DND-41 (cell line): ENCODE data around the gene PCGF3.

Experiments
- ATAC-seq: fragments of 200-7000 bp; cut with Tn5 transposase; 3 replicates; pipeline ENCODE4 v1.9.1; 2021; ENCODE audit warnings: low read depth; ENCODE audit not compliant: insufficient read depth
- DNase-seq: peaks from one replicate; pipeline ENCODE4 v3.0.0-alpha.2; 2020
- H2AFZ ChIP-seq: 2 replicates; pipeline ENCODE4 v1.6.0; 2012; ENCODE audit warnings: low read depth, low read length
- H3K27ac ChIP-seq: 2 replicates; pipeline ENCODE4 v1.5.1; 2012; ENCODE audit warnings: low read length, inconsistent platforms
- H3K27me3 ChIP-seq: fragments of 200-600 bp; sonication (generic); 2 replicates; pipeline ENCODE4 v1.6.0; 2012; ENCODE audit warnings: low read length, mild to moderate bottlenecking, inconsistent platforms; ENCODE audit not compliant: insufficient read depth, poor library complexity
- H3K36me3 ChIP-seq: 2 replicates; pipeline ENCODE4 v1.5.1; 2012; ENCODE audit warnings: low read length, inconsistent platforms; ENCODE audit not compliant: insufficient read depth
- H3K4me1 ChIP-seq: 2 replicates; pipeline ENCODE4 v1.5.1; 2012; ENCODE audit warnings: mild to moderate bottlenecking, low read length; ENCODE audit not compliant: insufficient read depth
- H3K4me2 ChIP-seq: 2 replicates; pipeline ENCODE4 v1.6.0; 2012; ENCODE audit warnings: mild to moderate bottlenecking, moderate library complexity, low read length, inconsistent platforms; ENCODE audit not compliant: insufficient read depth
- H3K4me3 ChIP-seq, 2 experiments: fragments of 200-600 bp in 1 of 2; shearing (Covaris generic) in 1 of 2; 2 replicates each; pipeline ENCODE4 v1.5.1; 2012 to 2016; ENCODE audit warnings: inconsistent platforms in 2 of 2, low read length in 2 of 2, mild to moderate bottlenecking in 2 of 2, low read depth in 1 of 2, moderate library complexity in 1 of 2
- H3K79me2 ChIP-seq: 2 replicates; pipeline ENCODE4 v1.6.0; 2012; ENCODE audit warnings: low read length, inconsistent platforms; ENCODE audit not compliant: insufficient read depth
- H3K9ac ChIP-seq: 2 replicates; pipeline ENCODE4 v1.6.0; 2012; ENCODE audit warnings: low read depth, mild to moderate bottlenecking, inconsistent platforms, low read length, moderate library complexity
- H3K9me3 ChIP-seq: 2 replicates; pipeline ENCODE4 v1.5.1; 2012; ENCODE audit warnings: low read length, moderate library complexity, mild to moderate bottlenecking, inconsistent platforms; ENCODE audit not compliant: insufficient read depth, severe bottlenecking
- H4K20me1 ChIP-seq: 2 replicates; pipeline ENCODE4 v1.6.0; 2012; ENCODE audit warnings: low read length; ENCODE audit not compliant: insufficient read depth
- EZH2 ChIP-seq: IDR thresholded peaks from 3 replicates; pipeline ENCODE4 v1.6.1; 2012; ENCODE audit warnings: borderline replicate concordance, low read depth, mild to moderate bottlenecking, moderate library complexity, low read length, inconsistent platforms; ENCODE audit not compliant: severe bottlenecking
- TF ChIP-seq, protein P1 (sequence below): IDR thresholded peaks from 2 replicates; pipeline ENCODE4 v1.5.1; 2012; ENCODE audit warnings: borderline replicate concordance, low read length, moderate library complexity, mild to moderate bottlenecking; ENCODE audit not compliant: poor library complexity, severe bottlenecking; ENCODE audit errors: extremely low read depth

The PCGF3 gene

DNA sequence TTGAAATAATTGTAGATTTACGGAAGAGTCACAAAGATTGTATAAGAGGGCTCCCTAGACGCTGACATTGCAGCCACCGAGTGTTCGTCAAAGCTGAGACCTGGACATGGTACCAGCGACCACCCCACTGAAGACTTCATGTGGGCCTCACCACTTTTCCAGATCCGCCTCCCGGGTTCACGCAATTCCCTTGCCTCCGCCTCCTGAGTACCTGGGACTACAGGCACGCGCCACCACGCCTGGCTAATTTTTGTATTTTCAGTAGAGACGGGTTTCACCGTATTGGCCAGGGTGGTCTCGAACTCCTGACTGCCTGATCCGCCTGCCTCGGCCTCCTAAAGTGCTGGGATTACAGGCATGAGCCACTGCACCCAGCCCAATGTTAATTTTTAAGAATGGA is 90.6 kb downstream of the PCGF3 start:
- ATAC-seq, result no peak
- Histone ChIP-seq H3K4me2 (no peak overlapping the region), H3K36me3 (no peaks in the 10 kb centered on the region), H3K79me2 (no peaks in the 10 kb centered on the region), H3K4me1 (no peaks in the 10 kb centered on the region), H3K9ac (no peak overlapping the region), H3K27me3 (no peaks in the 10 kb centered on the region), H4K20me1 (no peaks in the 10 kb centered on the region), H3K27ac (no peak overlapping the region), H2AFZ (no peak overlapping the region), H3K9me3 (no peaks in the 10 kb centered on the region), H3K4me3 (no peak overlapping the region)
- no peak for TF ChIP-seq EZH2
- TF ChIP-seq, protein P1, sequence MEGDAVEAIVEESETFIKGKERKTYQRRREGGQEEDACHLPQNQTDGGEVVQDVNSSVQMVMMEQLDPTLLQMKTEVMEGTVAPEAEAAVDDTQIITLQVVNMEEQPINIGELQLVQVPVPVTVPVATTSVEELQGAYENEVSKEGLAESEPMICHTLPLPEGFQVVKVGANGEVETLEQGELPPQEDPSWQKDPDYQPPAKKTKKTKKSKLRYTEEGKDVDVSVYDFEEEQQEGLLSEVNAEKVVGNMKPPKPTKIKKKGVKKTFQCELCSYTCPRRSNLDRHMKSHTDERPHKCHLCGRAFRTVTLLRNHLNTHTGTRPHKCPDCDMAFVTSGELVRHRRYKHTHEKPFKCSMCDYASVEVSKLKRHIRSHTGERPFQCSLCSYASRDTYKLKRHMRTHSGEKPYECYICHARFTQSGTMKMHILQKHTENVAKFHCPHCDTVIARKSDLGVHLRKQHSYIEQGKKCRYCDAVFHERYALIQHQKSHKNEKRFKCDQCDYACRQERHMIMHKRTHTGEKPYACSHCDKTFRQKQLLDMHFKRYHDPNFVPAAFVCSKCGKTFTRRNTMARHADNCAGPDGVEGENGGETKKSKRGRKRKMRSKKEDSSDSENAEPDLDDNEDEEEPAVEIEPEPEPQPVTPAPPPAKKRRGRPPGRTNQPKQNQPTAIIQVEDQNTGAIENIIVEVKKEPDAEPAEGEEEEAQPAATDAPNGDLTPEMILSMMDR, result no peak
- no peak for DNase-seq

DNA sequence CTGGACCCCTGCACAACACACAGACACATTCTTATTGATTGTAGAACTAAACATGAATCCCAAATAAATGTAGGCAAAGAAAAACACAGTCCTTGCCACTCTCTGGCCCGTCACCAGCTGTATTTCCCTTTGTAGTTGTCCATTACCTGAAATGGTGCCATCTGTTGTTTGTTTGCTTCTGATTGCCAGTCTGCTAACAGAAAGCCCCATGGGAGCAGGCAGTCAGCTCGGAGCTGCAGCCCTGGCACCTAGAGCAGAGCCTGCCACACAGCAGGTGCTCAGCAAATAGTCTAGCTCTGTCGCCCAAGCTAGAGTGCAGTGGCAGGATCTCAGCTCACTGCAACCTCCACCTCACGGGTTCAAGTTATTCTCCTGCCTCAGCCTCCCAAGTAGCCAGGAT is 91.4 kb downstream of the PCGF3 start:
- no peaks in the 10 kb centered on the region for H3K36me3 ChIP-seq
- no peak for TF ChIP-seq EZH2
- TF ChIP-seq, protein P1, result no peak
- H4K20me1 ChIP-seq, result no peaks in the 10 kb centered on the region
- no peaks in the 10 kb centered on the region for H3K27me3 ChIP-seq
- DNase-seq (no peak), ATAC-seq (no peak)
- no peak overlapping the region for H3K4me3 ChIP-seq
- no peak overlapping the region for H3K9ac ChIP-seq
- H3K27ac ChIP-seq, result no peak overlapping the region
- no peaks in the 10 kb centered on the region for H3K79me2 ChIP-seq
- H3K4me2 ChIP-seq, result no peak overlapping the region
- no peaks in the 10 kb centered on the region for H3K4me1 ChIP-seq
- H2AFZ ChIP-seq, result no peak overlapping the region
- H3K9me3 ChIP-seq, result no peaks in the 10 kb centered on the region

DNA sequence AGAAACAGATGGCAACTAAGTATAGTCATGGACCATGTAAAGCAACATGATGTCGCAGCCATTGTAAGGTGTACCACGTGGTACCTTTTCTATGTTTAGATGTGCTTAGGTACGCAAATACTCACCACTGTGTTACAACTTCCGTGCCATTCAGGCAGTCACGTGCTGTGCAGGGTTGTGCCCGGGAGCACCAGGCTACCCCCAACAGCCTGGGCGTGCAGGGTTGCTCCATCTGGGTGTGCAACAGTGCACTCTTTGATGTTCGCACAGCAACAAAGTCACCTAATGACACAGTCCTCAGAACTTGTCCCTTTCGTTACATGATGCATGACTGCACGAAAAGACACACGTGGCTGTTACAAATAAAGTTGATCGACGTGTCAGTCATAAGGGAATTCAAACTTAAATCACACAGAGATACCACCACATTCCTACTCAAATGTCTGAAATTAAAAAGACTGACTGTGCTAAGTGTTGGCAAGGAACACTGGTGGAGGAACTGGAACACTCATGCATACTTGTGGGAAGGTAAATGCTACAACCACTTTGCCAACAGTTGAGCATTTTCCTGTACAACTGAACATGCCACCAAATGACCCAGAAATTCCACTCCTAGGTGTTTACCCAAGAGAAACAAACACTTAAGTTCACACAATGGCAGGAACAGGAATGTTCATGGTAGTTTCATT is 95.9 kb downstream of the PCGF3 start:
- Histone ChIP-seq H3K36me3 (no peaks in the 10 kb centered on the region), H2AFZ (no peak overlapping the region), H3K79me2 (no peaks in the 10 kb centered on the region), H3K9ac (no peak overlapping the region), H4K20me1 (no peaks in the 10 kb centered on the region), H3K4me1 (no peaks in the 10 kb centered on the region), H3K4me2 (no peak overlapping the region), H3K27ac (no peak overlapping the region), H3K9me3 (no peaks in the 10 kb centered on the region), H3K4me3 (no peak overlapping the region), H3K27me3 (no peaks in the 10 kb centered on the region)
- DNase-seq, result no peak
- TF ChIP-seq, protein P1, result no peak
- no peak for TF ChIP-seq EZH2
- no peak for ATAC-seq

DNA sequence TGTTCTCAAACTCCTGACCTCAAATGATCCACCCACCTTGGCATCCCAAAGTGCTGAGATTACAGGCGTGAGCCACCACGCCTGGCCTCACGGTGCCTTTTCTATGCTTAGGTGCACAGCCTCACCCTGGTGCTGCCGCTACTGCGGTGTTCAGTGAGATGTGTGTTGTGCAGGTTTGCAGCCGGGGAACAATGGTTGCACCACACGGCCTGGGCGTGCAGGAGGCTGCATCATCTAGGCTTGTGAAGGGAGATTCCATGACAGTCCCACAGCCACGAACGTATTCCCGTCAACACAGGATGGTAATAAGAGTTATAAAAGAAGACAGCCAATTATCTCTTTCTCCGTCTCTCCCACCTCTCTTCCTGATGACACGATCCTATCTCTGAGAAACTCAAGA is 98.3 kb downstream of the PCGF3 start:
- Histone ChIP-seq H3K4me1 (no peaks in the 10 kb centered on the region), H3K79me2 (no peaks in the 10 kb centered on the region), H4K20me1 (no peaks in the 10 kb centered on the region), H3K9ac (no peak overlapping the region), H3K4me2 (no peak overlapping the region), H3K27me3 (no peaks in the 10 kb centered on the region), H2AFZ (no peak overlapping the region), H3K27ac (no peak overlapping the region), H3K36me3 (no peaks in the 10 kb centered on the region), H3K9me3 (no peaks in the 10 kb centered on the region), H3K4me3 (no peak overlapping the region)
- TF ChIP-seq, protein P1, result no peak
- TF ChIP-seq EZH2, result no peak
- DNase-seq, result no peak
- no peak for ATAC-seq
